ENCODE results near the gene APOBEC2.

The APOBEC2 gene

DNA sequence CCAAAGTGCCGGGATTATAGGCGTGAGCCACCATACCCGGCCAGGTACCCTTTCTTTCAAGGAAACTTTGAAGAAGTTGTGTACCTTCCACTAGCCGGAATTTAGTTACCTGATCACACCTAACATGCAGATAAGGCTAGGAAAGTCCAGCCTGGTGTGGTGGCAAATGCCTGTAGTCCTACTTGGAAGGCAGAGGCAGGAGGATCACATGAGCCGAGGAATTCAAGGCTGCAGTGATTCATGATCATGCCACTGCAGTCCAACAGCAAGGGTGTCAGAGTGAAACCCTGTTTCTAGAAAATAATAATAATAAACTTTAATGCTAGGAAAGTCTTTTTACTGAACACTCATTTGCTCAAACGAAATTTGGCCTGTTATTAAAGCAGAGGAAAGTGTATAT, 40.7 kb downstream of the APOBEC2 start:
- no peak overlapping the region for H3K27ac ChIP-seq
- TF ChIP-seq, protein P1, sequence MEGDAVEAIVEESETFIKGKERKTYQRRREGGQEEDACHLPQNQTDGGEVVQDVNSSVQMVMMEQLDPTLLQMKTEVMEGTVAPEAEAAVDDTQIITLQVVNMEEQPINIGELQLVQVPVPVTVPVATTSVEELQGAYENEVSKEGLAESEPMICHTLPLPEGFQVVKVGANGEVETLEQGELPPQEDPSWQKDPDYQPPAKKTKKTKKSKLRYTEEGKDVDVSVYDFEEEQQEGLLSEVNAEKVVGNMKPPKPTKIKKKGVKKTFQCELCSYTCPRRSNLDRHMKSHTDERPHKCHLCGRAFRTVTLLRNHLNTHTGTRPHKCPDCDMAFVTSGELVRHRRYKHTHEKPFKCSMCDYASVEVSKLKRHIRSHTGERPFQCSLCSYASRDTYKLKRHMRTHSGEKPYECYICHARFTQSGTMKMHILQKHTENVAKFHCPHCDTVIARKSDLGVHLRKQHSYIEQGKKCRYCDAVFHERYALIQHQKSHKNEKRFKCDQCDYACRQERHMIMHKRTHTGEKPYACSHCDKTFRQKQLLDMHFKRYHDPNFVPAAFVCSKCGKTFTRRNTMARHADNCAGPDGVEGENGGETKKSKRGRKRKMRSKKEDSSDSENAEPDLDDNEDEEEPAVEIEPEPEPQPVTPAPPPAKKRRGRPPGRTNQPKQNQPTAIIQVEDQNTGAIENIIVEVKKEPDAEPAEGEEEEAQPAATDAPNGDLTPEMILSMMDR (conservative IDR thresholded peaks at IDR 0.05): no peak

GRCh38 chr6:41097467-41098090, 44.6 kb downstream of the APOBEC2 start:
- H3K27ac ChIP-seq: no peak overlapping the region
- TF ChIP-seq, protein P1 (conservative IDR thresholded peaks at IDR 0.05): no peak

DNA sequence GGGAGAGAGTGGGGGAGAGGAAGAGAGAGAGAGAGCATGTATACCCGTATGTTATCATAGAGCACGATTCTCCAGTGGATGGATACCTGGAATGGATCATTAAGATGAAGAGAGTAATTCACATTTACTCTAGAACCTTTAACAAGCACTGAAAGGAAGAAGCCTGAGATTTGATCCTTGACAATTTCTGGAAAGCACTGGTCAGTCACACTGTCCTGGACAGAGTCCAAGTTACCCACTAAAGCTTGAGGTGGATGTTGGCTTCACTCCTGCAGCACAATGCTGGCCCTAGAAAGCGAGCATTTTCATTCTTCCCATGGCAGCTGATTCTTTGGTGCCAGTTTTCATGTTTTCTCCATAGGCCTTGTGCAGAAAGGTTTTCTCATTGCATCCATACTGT, 45.4 kb downstream of the APOBEC2 start:
- TF ChIP-seq, protein P1 (conservative IDR thresholded peaks at IDR 0.05): no peak
- no peak overlapping the region for H3K27ac ChIP-seq

DNA sequence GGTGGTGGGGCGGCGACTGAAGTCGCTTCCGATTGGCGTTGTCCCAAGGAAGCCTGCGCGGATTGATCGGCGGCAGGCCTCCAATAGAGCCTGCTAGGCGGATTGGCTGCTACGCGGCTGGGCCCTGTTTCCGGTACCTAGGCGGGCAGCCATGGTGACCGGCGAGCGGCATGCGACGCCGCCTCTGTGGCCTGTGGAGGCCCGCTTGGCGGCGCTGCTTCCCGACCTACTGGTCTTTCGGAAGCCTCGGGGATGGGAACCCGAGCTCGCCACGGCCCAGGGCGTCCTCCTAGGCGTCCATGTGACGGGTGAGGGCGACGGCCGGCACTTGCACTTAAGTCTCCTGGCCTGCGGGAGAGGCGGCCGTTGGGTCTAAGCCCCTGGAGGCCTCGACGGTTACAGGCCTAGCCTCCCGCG, 47.9 kb downstream of the APOBEC2 start:
- no peak overlapping the region for H3K27ac ChIP-seq
- TF ChIP-seq, protein P1 (conservative IDR thresholded peaks at IDR 0.05): no peak

DNA sequence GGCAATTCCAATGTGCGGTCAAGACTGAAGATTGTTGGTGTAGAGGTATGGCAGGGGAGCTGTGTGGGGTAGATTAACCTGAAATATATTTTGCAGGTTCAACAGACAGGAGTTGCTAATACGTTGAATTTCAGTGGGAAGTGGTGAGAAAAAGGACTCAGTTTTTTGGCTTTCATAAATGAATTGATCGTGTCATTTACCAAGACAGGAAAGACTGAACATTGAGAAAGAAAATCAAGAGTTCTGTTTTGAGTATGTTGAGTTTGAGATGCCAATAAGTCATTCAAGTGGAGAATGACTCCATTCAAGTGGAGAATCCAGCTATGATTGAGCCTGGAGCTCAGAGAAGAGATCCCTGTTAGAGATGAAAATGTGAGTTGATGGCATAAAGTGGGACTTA, 50.8 kb downstream of the APOBEC2 start:
- no peak overlapping the region for H3K27ac ChIP-seq

DNA sequence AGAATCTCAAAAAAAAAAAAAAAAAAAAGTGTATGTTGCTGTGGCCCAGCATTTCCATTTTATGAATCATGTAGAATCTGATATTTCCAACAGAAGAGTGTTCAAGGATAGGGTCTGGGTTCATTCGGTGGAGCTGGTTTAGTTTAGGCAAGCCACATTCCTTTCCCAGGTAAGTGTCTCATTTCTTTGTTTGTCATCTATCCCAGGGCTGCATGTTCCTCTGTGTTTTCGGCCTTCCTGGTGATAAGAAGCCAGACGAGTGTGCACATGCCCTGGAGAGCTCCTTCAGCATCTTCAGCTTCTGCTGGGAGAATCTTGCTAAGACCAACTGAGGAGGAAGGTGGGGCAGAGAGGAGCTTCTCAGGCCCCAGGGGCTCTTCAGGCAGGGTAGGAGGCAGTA, 58.0 kb downstream of the APOBEC2 start:
- peak overlapping the region; percentile 65 for H3K27ac ChIP-seq
- TF ChIP-seq, protein P1 (conservative IDR thresholded peaks at IDR 0.05): no peak

More for the DNA sequence above, 50.8 kb downstream of the APOBEC2 start:
- TF ChIP-seq, protein P1 (conservative IDR thresholded peaks at IDR 0.05): no peak
